ENCODE results near the gene ELF4. TPM values are rescaled to one million over a fixed set of nuclear protein-coding genes. Genes with fewer than 3 reads are reported as not detected.

The ELF4 gene
- total RNA-seq, 1 experiment from 2014 or later: 0.81 TPM

GRCh38 chrX:130030826-130031225 lies 79.5 kb downstream of the ELF4 start:
- H3K9me3 Mint-ChIP-seq: peaks cover 0 to 69% of the 10 kb centered on the region in 2 experiments; a peak in 3 of 5 replicates
- H3K4me1 Mint-ChIP-seq: peaks cover 0 to 9% of the 10 kb centered on the region in 2 experiments; a peak in 1 of 4 replicates
- H3K27ac Mint-ChIP-seq: no peak overlapping the region; a peak in 2 of 7 replicates
- no peak overlapping the region for H3K27ac ChIP-seq (ENCODE audit: insufficient read length, low read depth, low read length)
- H3K79me1 ChIP-seq (ENCODE audit: insufficient read depth, low read depth, low read length, poor library complexity, severe bottlenecking): no peaks in the 10 kb centered on the region
- H3K27me3 ChIP-seq (ENCODE audit: insufficient read depth, low read length): no peaks in the 10 kb centered on the region
- H3K23me2 ChIP-seq (ENCODE audit: insufficient read length, low read depth, low read length, poor library complexity, severe bottlenecking): no peaks in the 10 kb centered on the region
- H4K8ac ChIP-seq (replicated peaks; ENCODE audit: insufficient read length, low read depth, low read length): no peak overlapping the region
- DNase-seq: no peak
- no peak overlapping the region for H4K5ac ChIP-seq (ENCODE audit: insufficient read length, low read depth, low read length)
- no peak overlapping the region for H2BK15ac ChIP-seq (ENCODE audit: low read depth, low read length)
- H3K27me3 Mint-ChIP-seq (ENCODE audit: low read depth): no peaks in the 10 kb centered on the region
- no peak overlapping the region; a peak in 1 of 5 replicates for H3K4me3 Mint-ChIP-seq
- H2BK5ac ChIP-seq (ENCODE audit: insufficient read length, low read length): no peak overlapping the region
- no peak overlapping the region for H3T11ph ChIP-seq (ENCODE audit: low read length)
- H2BK120ac ChIP-seq (ENCODE audit: low read depth, low read length, poor library complexity, severe bottlenecking): no peak overlapping the region
- no peak overlapping the region for H3K4ac ChIP-seq (ENCODE audit: low read depth, low read length)
- peaks cover 18% of the 10 kb centered on the region for H3K9me3 ChIP-seq (ENCODE audit: control insufficient read depth, low read depth, low read length)
- no peaks in the 10 kb centered on the region for H3K79me2 ChIP-seq (ENCODE audit: insufficient read depth, low read length)
- H3K18ac ChIP-seq (ENCODE audit: insufficient read length, low read depth, low read length): no peak overlapping the region
- no peak overlapping the region for H3K4me2 ChIP-seq (ENCODE audit: insufficient read depth, insufficient read length, low read length)
- H3K9ac ChIP-seq (ENCODE audit: extremely low read depth, insufficient read length, low read length): no peak overlapping the region
- no peak overlapping the region for H2AFZ ChIP-seq (ENCODE audit: low read length)
- no peaks in the 10 kb centered on the region for H4K20me1 ChIP-seq (ENCODE audit: control insufficient read depth, insufficient read depth, insufficient read length)
- no peak for TF ChIP-seq CTCF (conservative IDR thresholded peaks at IDR 0.05)
- H4K91ac ChIP-seq (ENCODE audit: insufficient read length, low read depth, low read length): no peak overlapping the region
- H2BK12ac ChIP-seq (ENCODE audit: insufficient read length, low read depth, low read length): no peak overlapping the region
- WGBS (ENCODE audit: extremely low coverage, insufficient read length, low lambda C conversion rate): no CpG with 5 or more reads among the region's 4 CpGs
- H3K23ac ChIP-seq (ENCODE audit: insufficient read length, low read depth, low read length): no peak overlapping the region
- no peaks in the 10 kb centered on the region for H3K4me1 ChIP-seq (ENCODE audit: insufficient read depth, low read length)
- H3K56ac ChIP-seq (ENCODE audit: insufficient read length, low read depth, low read length): no peak overlapping the region
- H2BK20ac ChIP-seq (ENCODE audit: low read depth, low read length, poor library complexity, severe bottlenecking): no peak overlapping the region
- peaks cover 3 to 37% (median 24%) of the 10 kb centered on the region in 3 experiments; a peak in 5 of 7 replicates for H3K36me3 Mint-ChIP-seq (ENCODE audit: insufficient read depth in 1 of 3, low read depth in 3 of 3)
- no peak overlapping the region for H3K14ac ChIP-seq (ENCODE audit: insufficient read depth, low read length)
- H2AK5ac ChIP-seq (ENCODE audit: insufficient read length, low read length): no peak overlapping the region

Data from H9 (cell line).